Left ventricle myocardium inferior (tissue), 1 donor: ENCODE data around the gene CFH. TPM values are rescaled to one million over a fixed set of nuclear protein-coding genes. Genes with fewer than 3 reads are reported as not detected.

ENCODE experiments used
- DNase-seq: peaks from one replicate; pipeline ENCODE4 v3.0.0-alpha.2; 2020
- H3K27ac ChIP-seq: fragments of 200-600 bp; replicated peaks from 2 replicates; pipeline ENCODE4 v1.8.0; 2021
- H3K27me3 ChIP-seq: fragments of 200-600 bp; 2 replicates; pipeline ENCODE4 v1.8.0; 2021; ENCODE audit warnings: low read depth
- H3K36me3 ChIP-seq: fragments of 200-600 bp; 2 replicates; pipeline ENCODE4 v1.8.0; 2021
- H3K4me1 ChIP-seq: fragments of 200-600 bp; 2 replicates; pipeline ENCODE4 v1.8.0; 2021
- H3K4me3 ChIP-seq: fragments of 200-600 bp; 2 replicates; pipeline ENCODE4 v1.8.0; 2021; ENCODE audit warnings: mild to moderate bottlenecking, moderate library complexity
- H3K9me3 ChIP-seq: fragments of 200-600 bp; replicated peaks from 2 replicates; pipeline ENCODE4 v1.8.0; 2021
- CTCF ChIP-seq: fragments of 200-600 bp; IDR thresholded peaks from 2 replicates; pipeline ENCODE4 v1.8.0; 2021; ENCODE audit warnings: antibody characterized with exemption, mild to moderate bottlenecking, borderline replicate concordance
- intact Hi-C: fragments of 100-400 bp; cut with micrococcal nuclease; formaldehyde crosslinking; loops from one replicate; pipeline ENCODE4 v1.11.0; 2022
- total RNA-seq: library from RNA; stranded (reverse); fragmentation: NEBNext Ultra II Directional; extraction: Animal tissue kit (Norgen Biotek cat#: 25700); gene quantifications from one replicate; pipeline ENCODE4 v1.2.1, GENCODE V29; 2021
- donor health status: DM: no; HTN: yes; CAD: no; lungs with severe emphysema.

The CFH gene
- total RNA-seq, 1 donor from 2014 or later: 36.4 TPM

GRCh38 chr1:196655494-196655893 lies 3.7 kb downstream of the CFH start:
- no peak overlapping the region for H3K4me3 ChIP-seq
- intact Hi-C loops: no loop called here
- H3K9me3 ChIP-seq: no peaks in the 10 kb centered on the region
- no peak for DNase-seq
- no peaks in the 10 kb centered on the region for H3K36me3 ChIP-seq
- H3K27ac ChIP-seq: no peak overlapping the region
- H3K27me3 ChIP-seq: no peaks in the 10 kb centered on the region
- H3K4me1 ChIP-seq: no peaks in the 10 kb centered on the region
- TF ChIP-seq CTCF: no peak

GRCh38 chr1:196659471-196659870 lies 7.6 kb downstream of the CFH start:
- no peak overlapping the region for H3K27ac ChIP-seq
- no peak for DNase-seq
- no peaks in the 10 kb centered on the region for H3K36me3 ChIP-seq
- no peak for TF ChIP-seq CTCF
- intact Hi-C loops: no loop called here
- no peak overlapping the region for H3K4me3 ChIP-seq
- H3K4me1 ChIP-seq: peaks cover 3% of the 10 kb centered on the region
- H3K27me3 ChIP-seq: no peaks in the 10 kb centered on the region
- no peaks in the 10 kb centered on the region for H3K9me3 ChIP-seq

GRCh38 chr1:196660272-196660671 lies 8.4 kb downstream of the CFH start:
- Histone ChIP-seq H3K9me3 (no peaks in the 10 kb centered on the region), H3K36me3 (no peaks in the 10 kb centered on the region), H3K27ac (no peak overlapping the region), H3K27me3 (no peaks in the 10 kb centered on the region), H3K4me1 (peaks cover 3% of the 10 kb centered on the region), H3K4me3 (peak overlapping the region; percentile 47)
- no peak for DNase-seq
- no peak for TF ChIP-seq CTCF
- intact Hi-C loops: no loop called here

- Histone ChIP-seq H3K36me3 (no peaks in the 10 kb centered on the region), H3K9me3 (no peaks in the 10 kb centered on the region), H3K27me3 (no peaks in the 10 kb centered on the region), H3K4me3 (peak overlapping the region; percentile 47), H3K4me1 (peaks cover 3% of the 10 kb centered on the region), H3K27ac (no peak overlapping the region)
- DNase-seq: no peak
- intact Hi-C loops: no loop called here
- TF ChIP-seq CTCF: peak; percentile 62
Measured at GRCh38 chr1:196660852-196661251, 9.0 kb downstream of the CFH start.

- DNase-seq: no peak
- no peak for TF ChIP-seq CTCF
- Histone ChIP-seq H3K4me1 (peaks cover 3% of the 10 kb centered on the region), H3K27me3 (no peaks in the 10 kb centered on the region), H3K4me3 (no peak overlapping the region), H3K9me3 (no peaks in the 10 kb centered on the region), H3K36me3 (no peaks in the 10 kb centered on the region), H3K27ac (no peak overlapping the region)
- intact Hi-C loops: no loop called here
Measured at GRCh38 chr1:196661345-196661744, 9.5 kb downstream of the CFH start.

- no peaks in the 10 kb centered on the region for H3K27me3 ChIP-seq
- H3K36me3 ChIP-seq: no peaks in the 10 kb centered on the region
- no peak for DNase-seq
- H3K27ac ChIP-seq: no peak overlapping the region
- intact Hi-C loops: no loop called here
- no peak for TF ChIP-seq CTCF
- H3K4me1 ChIP-seq: no peaks in the 10 kb centered on the region
- H3K4me3 ChIP-seq: no peak overlapping the region
- peaks cover 14% of the 10 kb centered on the region for H3K9me3 ChIP-seq
Measured at GRCh38 chr1:196667131-196667530, 15.3 kb downstream of the CFH start.
